HG02970 (cell line): ENCODE data around the gene FOXM1.

Experiments used
- ATAC-seq: cut with Tn5 transposase; IDR thresholded peaks from one replicate; pipeline ENCODE4 v1.9.1; 2021; ENCODE audit warnings: mild to moderate bottlenecking, moderate library complexity, moderate number of reproducible peaks; ENCODE audit not compliant: unreplicated experiment, low FRiP score

Gene FOXM1, protein sequence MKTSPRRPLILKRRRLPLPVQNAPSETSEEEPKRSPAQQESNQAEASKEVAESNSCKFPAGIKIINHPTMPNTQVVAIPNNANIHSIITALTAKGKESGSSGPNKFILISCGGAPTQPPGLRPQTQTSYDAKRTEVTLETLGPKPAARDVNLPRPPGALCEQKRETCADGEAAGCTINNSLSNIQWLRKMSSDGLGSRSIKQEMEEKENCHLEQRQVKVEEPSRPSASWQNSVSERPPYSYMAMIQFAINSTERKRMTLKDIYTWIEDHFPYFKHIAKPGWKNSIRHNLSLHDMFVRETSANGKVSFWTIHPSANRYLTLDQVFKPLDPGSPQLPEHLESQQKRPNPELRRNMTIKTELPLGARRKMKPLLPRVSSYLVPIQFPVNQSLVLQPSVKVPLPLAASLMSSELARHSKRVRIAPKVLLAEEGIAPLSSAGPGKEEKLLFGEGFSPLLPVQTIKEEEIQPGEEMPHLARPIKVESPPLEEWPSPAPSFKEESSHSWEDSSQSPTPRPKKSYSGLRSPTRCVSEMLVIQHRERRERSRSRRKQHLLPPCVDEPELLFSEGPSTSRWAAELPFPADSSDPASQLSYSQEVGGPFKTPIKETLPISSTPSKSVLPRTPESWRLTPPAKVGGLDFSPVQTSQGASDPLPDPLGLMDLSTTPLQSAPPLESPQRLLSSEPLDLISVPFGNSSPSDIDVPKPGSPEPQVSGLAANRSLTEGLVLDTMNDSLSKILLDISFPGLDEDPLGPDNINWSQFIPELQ

DNA sequence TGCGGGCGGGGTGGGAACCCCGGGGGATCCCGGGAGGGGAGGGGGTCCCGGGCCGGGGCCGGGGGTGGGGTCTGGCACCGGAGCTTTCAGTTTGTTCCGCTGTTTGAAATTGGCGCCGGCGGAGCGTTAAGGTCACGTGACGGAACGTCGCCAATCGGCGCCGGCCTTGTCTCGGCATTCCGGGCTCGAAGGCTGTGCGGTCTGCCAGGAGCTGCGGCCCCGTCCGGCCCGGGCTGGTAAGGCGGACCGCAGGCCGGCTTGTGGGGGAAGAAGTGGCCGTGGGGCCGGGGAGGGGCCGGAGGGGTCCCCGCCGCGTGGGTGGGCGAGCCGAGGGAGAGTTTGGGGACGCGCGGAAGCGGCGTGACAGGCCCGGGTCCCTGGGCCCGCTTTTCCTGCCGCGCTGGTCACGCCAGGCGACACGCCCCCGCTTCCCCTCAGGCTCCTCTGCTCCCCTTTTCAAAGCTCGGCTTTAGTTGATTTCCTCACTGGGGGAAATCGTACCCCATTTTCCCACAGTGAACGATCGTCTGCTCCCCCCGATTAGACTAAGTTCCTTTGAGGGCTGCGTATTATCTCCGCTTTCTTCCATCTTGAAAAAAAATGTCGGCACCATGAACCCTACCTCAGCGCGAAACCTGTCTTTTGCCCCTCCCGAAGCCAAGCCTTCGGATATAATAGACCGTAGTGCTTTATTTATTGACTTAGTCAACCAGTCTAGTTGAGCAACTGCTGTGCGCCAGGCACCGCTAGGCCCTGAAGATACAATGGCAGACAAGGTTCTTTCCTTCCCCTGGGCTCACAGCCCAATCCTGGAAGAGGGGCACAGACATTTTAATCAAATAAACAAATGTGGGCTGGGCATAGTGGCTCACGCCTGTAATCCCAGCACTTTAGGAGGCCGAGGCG is at the start of gene FOXM1, which contains the start of gene RHNO1:
FOXM1 (minus strand) TSS at position 128 of the 906 bp plus-strand sequence. CDS start 2,696 bp downstream, outside the sequence.
RHNO1 (plus strand) TSS at position 177 of the 906 bp plus-strand sequence. CDS start 8,144 bp downstream, outside the sequence.
- peak; percentile 85 for ATAC-seq

DNA sequence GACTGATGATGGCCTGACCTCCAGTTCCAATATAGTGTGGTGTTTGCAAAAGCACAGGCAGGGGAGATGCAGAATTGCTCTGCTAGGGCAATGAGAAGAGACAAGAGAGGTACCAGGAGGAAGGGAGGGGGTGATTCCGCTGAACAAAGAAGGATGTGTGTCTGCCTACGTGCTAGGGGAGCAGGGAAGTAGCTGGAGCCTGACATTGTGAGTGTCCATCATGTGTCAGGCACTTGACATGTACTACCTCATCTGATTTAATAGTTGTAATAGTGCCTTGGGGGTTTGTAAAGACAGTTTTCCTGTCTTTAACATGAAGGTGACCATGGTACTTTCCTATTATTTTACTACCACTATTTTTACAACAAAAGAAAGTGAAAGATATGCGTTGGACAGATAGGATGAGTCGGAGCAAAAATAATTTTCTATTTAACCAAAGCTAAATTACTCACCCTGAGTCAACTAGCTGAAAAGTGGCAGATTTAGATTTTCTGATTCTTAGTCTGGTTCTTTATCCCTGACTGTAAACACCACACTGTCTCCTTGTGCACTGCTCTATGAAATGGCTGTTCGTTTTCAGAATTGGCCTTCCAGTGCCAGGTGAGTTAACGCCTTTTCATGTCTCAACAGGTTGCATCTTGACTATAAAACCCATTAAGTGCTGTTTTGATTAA is 48.5 kb upstream of the FOXM1 start:
- no peak for ATAC-seq

DNA sequence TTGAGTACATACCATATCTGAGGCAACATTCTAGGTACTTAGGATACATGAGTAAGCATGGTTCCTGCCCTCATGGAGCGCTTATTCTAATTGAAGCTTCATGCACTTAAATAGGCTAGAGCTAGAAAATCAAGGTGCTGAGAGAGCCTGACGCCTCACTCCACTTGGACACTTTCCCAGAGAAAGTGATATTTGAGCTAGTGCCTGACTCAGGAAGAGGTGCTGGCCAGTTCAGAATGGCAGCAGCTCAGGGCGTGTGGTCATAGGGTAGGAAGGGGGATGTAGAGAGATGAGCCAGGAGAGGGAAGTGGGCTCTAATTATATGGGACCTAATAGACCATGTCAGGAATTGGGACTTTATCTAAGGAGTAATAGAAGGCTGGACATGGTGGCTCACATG is 47.0 kb upstream of the FOXM1 start:
- no peak for ATAC-seq

DNA sequence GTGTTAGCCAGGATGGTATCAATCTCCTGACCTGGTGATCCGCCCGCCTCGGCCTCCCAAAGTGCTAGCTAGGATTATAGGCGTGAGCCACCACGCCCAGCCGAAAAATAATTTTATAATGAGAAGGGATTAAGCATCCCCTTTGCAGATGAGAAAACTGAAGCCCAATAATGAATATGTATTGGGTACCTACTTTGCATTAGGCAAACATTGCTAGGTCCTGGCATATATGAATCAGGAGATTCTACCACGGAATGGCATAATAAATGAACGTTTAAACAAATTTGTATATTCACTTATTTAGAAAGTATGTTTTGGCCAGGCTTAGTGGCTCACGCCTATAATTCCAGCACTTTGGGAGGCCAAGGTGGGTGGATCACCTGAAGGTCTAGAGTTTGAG is 46.1 kb upstream of the FOXM1 start:
- no peak for ATAC-seq

DNA sequence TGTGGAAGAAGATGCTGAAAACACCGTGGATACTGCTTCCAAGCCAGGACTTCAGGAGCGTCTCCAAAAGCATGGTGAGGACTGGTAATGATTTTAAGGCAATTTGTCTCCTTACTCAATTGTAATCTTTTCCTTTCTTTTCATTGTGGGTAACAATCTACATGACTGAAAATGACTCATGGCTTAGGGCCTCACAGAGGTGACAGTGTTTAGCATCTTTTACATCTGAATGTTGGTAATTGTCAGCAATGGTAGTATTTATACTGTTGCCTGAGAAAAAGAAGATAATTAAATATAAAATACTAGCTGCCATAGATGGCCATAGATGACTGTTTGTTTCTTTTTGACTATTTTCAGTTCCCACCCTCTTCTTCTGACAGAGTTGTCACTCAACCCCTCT is 45.4 kb upstream of the FOXM1 start:
- ATAC-seq: no peak

DNA sequence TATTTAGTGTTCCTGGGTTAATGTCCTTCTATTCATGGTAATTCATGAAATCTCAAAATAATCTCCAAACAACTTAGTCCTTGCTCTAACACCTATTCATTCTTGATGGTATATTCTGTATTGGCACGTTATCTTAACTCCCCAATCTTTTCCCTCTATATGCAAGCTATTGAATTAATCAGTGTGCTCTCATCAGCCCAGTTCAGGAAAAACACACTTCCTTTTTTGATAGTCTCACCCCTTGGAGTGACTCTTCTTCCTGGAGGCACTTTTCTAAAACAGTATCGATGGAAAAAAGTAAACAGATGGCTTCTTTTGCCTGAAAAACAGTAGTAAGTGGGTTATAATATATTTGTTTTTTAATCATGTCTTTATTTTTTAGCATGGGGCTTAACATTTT is 42.3 kb upstream of the FOXM1 start:
- ATAC-seq: no peak

DNA sequence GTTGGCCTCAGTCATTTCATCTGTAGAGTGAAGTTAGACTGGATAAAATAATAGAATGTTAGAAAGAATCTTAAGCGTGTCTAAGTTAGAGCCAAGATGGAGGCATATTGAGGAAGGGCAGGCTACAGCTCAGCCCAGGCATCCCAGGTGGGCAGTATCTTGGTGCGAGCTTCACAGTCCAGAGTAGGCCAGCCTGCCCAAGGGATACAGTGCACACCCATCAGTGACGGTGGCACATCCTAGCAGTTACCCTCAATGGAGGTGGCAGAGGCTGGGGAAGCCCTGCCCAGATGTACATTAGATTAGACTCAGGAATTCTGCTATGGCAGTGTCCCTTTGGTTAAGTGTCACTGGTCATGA is 35.2 kb upstream of the FOXM1 start:
- no peak for ATAC-seq

DNA sequence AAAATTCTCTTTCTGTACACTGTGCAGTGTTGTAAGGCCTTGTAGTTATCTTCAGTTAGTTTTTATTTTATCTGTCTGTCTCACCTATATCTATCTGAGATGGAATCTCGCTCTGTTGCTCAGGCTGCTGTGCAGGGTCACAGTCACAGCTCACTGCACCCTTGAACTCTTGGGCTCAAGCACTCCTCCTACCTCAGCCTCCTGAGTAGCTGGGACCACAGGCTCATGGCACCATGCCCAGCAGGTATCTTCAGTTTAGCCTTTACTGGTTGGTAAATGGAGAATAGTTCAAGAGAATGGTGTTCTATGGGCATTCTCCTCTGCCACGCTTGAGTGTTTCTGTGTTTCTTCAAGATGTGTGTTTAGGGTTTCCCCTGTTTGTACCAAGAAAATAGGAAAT is 27.3 kb upstream of the FOXM1 start:
- no peak for ATAC-seq

DNA sequence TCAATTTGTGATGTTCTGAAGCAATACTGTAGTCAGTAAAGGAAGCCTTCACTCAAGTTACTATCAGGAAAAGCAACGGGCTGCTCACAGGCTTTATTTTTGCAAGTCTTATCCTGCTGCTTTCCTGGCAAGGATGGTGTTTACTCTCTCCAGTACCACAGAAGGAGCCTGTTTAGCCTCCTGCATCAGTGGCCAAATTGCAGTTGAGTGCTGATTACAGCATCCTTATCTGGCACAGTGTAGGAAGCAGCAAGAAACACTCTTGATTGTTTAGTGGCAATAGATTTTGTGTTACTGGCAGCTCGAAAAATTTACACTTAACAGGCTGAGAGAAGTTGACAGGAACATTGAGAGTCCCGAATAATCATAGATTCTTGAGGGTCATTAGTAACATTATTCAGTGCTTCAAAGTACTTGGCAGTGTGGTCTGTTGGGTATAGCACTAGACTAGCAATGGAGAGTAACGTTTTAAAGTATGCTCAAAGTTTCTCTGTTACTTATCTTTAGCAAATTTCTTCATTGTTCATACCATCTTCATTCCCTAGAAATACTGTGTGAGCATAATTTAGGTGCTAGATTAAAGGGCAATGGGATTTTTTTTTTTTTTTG is 25.4 kb upstream of the FOXM1 start:
- no peak for ATAC-seq

DNA sequence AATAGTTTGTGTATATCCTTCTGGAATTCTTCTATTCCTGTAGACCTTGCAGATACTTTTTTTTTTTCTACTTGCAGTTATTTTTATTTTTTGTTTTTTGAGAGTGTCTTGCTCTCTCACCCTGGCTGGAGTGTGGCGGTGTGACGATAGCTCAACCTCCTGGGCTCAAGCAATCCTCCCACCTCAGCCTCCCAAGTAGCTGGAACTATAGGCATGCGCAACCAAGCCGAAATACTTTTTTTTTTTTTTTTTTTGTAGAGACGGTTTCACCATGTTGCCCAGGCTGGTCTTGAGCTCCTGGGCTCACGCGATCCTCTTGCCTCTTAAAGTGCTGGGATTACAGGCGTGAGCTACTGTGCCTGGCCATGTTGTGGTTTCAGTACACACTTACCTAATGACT is 23.7 kb upstream of the FOXM1 start:
- no peak for ATAC-seq

DNA sequence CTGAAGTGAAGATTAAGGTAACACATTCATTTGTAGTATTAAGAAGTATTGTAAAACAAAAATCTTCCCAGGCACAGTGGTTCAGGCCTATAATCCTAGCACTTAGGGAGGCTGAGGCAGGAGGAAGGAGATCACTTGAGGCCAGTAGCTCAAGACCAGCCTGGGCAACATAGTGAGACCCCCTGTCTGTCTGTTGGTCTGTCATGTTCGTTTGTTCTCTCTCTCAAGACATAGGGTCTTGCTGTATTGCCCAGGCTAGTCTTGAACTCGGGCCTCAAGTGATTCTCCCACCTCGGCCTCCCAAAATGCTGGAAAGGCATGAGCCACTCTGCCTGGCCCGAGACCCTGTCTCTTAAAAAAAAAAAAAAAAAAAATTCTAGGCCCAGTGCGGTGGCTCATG is 20.4 kb upstream of the FOXM1 start:
- no peak for ATAC-seq

DNA sequence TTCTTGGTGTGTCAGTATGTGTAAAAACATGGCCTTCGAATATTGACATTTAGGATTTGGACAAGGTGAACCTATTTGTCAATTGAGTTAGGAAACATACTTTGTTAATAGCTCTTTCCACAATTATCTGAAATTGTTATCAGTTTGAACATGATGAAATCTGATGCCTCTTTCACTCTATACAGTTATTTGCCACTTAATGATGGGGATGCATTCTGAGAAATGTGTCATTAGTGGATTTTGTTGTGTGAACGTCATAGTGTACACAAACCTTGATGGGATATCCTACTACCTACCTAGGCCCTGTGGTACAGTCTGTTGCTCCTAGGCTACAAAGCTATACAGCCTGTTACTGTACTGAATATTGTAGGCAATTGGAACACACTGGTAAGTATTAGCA is 18.5 kb upstream of the FOXM1 start:
- ATAC-seq: no peak

DNA sequence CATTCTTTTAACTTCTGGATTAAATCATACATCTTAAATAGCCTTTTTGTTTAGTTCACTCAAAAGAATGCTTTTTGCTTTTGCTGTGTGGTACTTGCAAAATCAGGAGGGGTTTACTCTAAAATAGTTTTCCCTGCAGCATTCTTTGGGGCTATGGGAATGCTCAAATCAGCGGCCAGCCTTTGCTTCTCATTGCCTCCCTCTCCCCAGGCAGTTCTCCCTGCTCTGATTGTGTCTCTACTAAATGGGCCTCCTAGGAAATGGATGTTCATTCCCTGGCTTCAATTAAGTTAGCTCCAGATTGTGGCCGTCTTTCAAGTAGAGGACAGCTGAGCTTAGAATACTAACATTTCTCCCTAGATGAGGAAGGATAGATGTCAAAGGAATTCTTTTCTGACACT is 18.1 kb upstream of the FOXM1 start:
- ATAC-seq: no peak

DNA sequence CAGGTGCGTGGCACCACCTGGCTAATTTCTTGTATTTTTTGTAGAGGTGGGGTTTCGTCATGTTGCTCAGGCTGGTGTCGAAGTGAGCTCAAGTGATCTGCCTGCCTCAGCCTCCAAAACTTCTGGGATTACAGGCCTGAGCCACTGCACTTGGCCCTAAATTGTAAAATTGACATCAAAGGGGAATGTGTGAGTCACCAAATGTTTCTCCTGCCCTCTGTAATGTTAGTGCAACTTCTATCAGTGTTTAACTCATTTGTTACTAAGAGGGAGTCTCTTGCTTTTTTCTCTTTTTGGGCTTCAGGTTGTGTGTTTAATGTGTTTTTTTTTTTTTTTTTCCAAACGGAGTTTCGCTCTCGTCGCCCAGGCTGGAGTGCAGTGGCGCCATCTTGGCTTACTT is 16.0 kb upstream of the FOXM1 start:
- ATAC-seq: no peak

DNA sequence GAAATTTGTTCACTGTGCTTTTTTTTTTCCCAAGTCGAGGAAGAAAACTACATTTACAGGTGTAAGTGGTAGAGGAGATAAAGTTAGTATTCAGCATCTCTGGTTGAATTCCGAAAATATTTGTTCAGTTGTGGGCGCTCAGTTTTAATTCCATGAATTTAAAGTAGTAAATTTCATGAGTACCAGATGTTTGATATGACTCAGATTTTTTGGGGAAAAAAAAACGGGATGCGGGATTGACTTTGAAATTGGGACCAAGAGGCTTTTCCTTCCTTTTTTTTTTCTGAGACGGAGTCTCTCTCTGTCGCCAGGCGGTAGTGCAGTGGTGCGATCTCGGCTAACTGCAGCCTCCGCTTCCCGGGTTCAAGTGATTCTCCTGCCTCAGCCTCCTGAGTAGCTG is 15.3 kb upstream of the FOXM1 start:
- ATAC-seq: no peak

DNA sequence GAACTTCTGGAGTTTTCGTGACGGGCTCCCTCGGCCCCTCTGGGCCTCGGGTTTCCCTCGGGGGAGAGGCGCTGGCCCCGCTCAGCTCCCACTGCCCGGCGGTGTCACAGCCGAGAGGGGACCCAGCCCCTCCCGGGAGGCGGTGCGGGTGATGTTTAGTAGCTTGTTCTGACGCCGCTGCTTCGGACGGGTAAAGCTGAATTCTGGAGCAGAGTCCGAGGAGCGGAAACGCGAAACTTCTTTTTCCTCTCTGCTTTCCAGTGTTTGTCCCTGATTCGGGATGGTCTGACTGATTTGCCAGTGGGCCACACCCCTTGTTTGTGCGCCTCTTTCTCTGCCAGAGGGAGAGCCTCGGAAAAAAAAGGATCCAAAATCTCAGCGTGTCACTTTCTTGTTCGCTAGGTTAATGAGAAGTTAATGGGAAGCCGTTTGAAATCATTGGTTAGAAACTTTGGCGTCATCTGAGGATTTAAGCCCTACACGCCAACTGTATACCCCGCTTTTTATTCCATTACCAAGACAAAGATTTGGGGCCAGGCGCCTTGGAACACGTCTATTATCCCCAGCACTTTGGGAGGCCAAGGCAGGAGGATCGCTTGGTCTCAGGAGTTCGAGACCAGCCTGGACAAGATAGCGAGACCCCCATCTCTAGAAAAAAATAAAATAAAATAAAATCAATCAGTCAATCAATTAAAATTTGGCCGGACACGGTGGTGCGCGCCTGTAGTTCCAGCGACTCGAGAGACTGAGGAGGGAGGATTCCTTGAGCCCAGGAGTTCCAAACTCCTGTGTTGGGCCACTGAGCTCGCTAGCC is 14.5 kb upstream of the FOXM1 start:
- peak; percentile 15 for ATAC-seq

DNA sequence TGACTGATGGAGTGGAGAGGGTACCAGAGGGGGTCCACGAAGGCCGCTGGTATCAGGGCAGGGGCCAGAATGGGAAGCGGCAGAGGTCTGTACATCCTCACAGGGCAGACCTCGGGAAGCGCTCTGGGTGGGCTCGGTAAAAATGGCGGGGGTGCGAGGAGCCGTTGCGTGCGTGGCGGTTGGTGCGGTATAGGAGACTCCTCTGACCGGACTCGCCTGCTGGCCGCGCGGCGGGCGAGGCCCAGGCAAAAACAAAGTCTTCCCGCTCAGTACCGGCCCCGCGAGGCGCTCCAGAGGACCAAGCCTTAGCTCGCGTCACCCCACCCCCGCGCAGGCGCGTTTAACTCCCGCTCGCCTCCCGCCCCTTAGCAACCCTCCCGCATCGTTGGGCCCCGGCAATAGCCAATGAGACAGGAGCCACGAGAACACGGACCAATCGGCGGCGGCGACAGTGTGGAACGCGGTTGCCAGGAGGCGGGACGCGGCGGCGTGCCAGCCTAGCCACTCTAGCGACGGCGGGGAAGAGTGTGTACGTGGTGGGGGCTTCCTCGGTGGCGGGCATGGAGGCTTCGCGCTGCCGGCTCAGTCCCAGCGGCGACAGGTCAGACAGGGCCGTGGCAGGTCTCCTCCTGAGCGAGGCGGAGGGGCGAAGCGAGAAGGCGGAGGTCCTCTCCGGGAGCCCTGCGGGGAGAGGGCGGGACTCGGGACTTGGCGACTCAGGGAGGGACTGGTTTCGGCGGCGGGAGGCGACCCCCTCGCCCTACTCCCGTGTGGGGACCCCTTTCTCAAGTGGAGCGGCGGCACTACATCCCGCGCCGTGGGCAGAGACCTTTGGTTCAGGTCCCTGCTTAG is 13.6 kb upstream of the FOXM1 start, which contains the start of gene TULP3:
TULP3 (plus strand) TSS at position 504 of the 852 bp plus-strand sequence; CDS start at position 561, 57 bp downstream.
- peak; percentile 94 for ATAC-seq

DNA sequence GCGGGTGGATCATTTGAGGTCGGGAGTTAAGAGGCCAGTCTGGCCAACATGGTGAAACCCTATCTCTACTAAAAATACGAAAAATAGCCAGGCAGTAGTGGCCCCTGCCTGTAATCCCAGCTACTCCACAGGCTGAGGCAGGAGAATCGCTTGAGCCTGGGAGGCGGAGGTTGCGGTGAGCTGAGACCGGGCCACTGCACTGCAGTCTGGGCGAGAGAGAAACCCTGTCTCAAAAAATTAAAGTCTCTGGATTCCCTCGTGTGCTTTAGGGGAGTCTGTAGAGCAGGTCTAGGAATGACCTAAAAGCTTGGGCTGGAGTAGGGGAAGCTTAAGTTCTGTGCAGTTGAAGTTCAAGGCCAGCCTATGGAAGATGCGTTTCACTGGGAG is 13.0 kb upstream of the FOXM1 start:
- no peak for ATAC-seq
